C4-2B (cell line): ENCODE measurements around the gene TSPEAR.

Source experiments
- CTCF ChIP-seq: fragments of 450-650 bp; conservative IDR thresholded peaks from 2 replicates; pipeline ENCODE4 v1.5.1; 2017; ENCODE audit warnings: mild to moderate bottlenecking
- ZFX ChIP-seq: fragments of 450-650 bp; IDR thresholded peaks from 2 replicates; pipeline ENCODE4 v1.6.1; 2017

- TF ChIP-seq CTCF = no peak
- no peak for TF ChIP-seq ZFX
Measured at GRCh38 chr21:44540741-44541288, 170.6 kb downstream of the TSPEAR start.
